ENCODE results near the gene SUMO4. TPM values are rescaled to one million over a fixed set of nuclear protein-coding genes. Genes with fewer than 3 reads are reported as not detected.

SUMO4 gene
- total RNA-seq, 1 donor from 2014 or later: 3.6 TPM

- DNase-seq (ENCODE audit: low spot score, unreplicated experiment): no peak
- no peaks in the 10 kb centered on the region for H3K27me3 Mint-ChIP-seq
Observed at GRCh38 chr6:149366267-149366921, 33.7 kb upstream of the SUMO4 start.

GRCh38 chr6:149368065-149368464, 32.0 kb upstream of the SUMO4 start:
- H3K36me3 Mint-ChIP-seq (ENCODE audit: insufficient read depth): peaks cover 3% of the 10 kb centered on the region
- TF ChIP-seq CTCF (IDR thresholded peaks at IDR 0.05; ENCODE audit: unreplicated experiment): no peak
- H3K9me3 Mint-ChIP-seq (ENCODE audit: low read depth): no peaks in the 10 kb centered on the region
- H3K4me1 Mint-ChIP-seq (ENCODE audit: low read depth): peaks cover 25% of the 10 kb centered on the region
- DNase-seq (ENCODE audit: low spot score, unreplicated experiment): no peak
- no peak overlapping the region for H3K27ac Mint-ChIP-seq
- H3K4me3 Mint-ChIP-seq (ENCODE audit: low read depth): no peak overlapping the region
- no peaks in the 10 kb centered on the region for H3K27me3 Mint-ChIP-seq

More at GRCh38 chr6:149366267-149366921, 33.7 kb upstream of the SUMO4 start:
- Mint-ChIP-seq H3K4me1 (ENCODE audit: low read depth) (peaks cover 25% of the 10 kb centered on the region), H3K4me3 (ENCODE audit: low read depth) (no peak overlapping the region), H3K36me3 (ENCODE audit: insufficient read depth) (peaks cover 6% of the 10 kb centered on the region), H3K27ac (no peak overlapping the region), H3K9me3 (ENCODE audit: low read depth) (peaks cover 4% of the 10 kb centered on the region)
- no peak for TF ChIP-seq CTCF (IDR thresholded peaks at IDR 0.05; ENCODE audit: unreplicated experiment)

GRCh38 chr6:149371154-149371553, 28.9 kb upstream of the SUMO4 start:
- no peak for TF ChIP-seq CTCF (IDR thresholded peaks at IDR 0.05; ENCODE audit: unreplicated experiment)
- no peak for DNase-seq (ENCODE audit: low spot score, unreplicated experiment)
- Mint-ChIP-seq H3K9me3 (ENCODE audit: low read depth) (no peaks in the 10 kb centered on the region), H3K36me3 (ENCODE audit: insufficient read depth) (peaks cover 3% of the 10 kb centered on the region), H3K4me1 (ENCODE audit: low read depth) (peaks cover 4% of the 10 kb centered on the region), H3K27ac (peak overlapping the region; percentile 18), H3K4me3 (ENCODE audit: low read depth) (no peak overlapping the region), H3K27me3 (no peaks in the 10 kb centered on the region)

GRCh38 chr6:149372062-149372461, 28.0 kb upstream of the SUMO4 start:
- H3K36me3 Mint-ChIP-seq (ENCODE audit: insufficient read depth): peaks cover 5% of the 10 kb centered on the region
- H3K27me3 Mint-ChIP-seq: no peaks in the 10 kb centered on the region
- no peak for TF ChIP-seq CTCF (IDR thresholded peaks at IDR 0.05; ENCODE audit: unreplicated experiment)
- H3K27ac Mint-ChIP-seq: no peak overlapping the region
- no peak overlapping the region for H3K4me3 Mint-ChIP-seq (ENCODE audit: low read depth)
- no peaks in the 10 kb centered on the region for H3K9me3 Mint-ChIP-seq (ENCODE audit: low read depth)
- no peak for DNase-seq (ENCODE audit: low spot score, unreplicated experiment)
- H3K4me1 Mint-ChIP-seq (ENCODE audit: low read depth): peaks cover 4% of the 10 kb centered on the region

GRCh38 chr6:149373511-149373910, 26.6 kb upstream of the SUMO4 start:
- H3K36me3 Mint-ChIP-seq (ENCODE audit: insufficient read depth): peaks cover 14% of the 10 kb centered on the region
- no peaks in the 10 kb centered on the region for H3K9me3 Mint-ChIP-seq (ENCODE audit: low read depth)
- H3K27me3 Mint-ChIP-seq: no peaks in the 10 kb centered on the region
- TF ChIP-seq CTCF (IDR thresholded peaks at IDR 0.05; ENCODE audit: unreplicated experiment): no peak
- peaks cover 4% of the 10 kb centered on the region for H3K4me1 Mint-ChIP-seq (ENCODE audit: low read depth)
- no peak for DNase-seq (ENCODE audit: low spot score, unreplicated experiment)
- H3K27ac Mint-ChIP-seq: no peak overlapping the region
- no peak overlapping the region for H3K4me3 Mint-ChIP-seq (ENCODE audit: low read depth)

Measured in progenitor cell of endocrine pancreas (in vitro differentiated cells).